Panc1 (cell line): Measurements from ENCODE around the gene B4GALT1. TPM values are rescaled to one million over a fixed set of nuclear protein-coding genes. Genes with fewer than 3 reads are reported as not detected.

Experiments used
- ATAC-seq: fragments of 200-7000 bp; cut with Tn5 transposase; 2 replicates; pipeline ENCODE4 v1.9.1; 2020; ENCODE audit warnings: mild to moderate bottlenecking, moderate library complexity
- BruUV-seq: library from RNA; stranded (reverse); fragments of 400-500 nt; replicated peaks from 2 replicates; lab custom pipeline; 2021; lab: Mats Ljungman, UMichigan
- CTCF ChIA-PET: fragments of 300-600 bp; sonication (Branson Sonifier 250); formaldehyde crosslinking; loops from one replicate; lab custom pipeline; 2022; ENCODE audit warnings: antibody characterized with exemption; lab: Charles Lee
- POLR2A ChIA-PET: fragments of 300-600 bp; sonication (Branson Sonifier 250); formaldehyde crosslinking; loops from one replicate; lab custom pipeline; 2022; ENCODE audit warnings: antibody characterized with exemption; lab: Charles Lee
- DNase-seq: peaks from one replicate; pipeline ENCODE4 v3.0.0-alpha.2; 2010; ENCODE audit warnings: low read depth, low spot score
- H3K27ac ChIP-seq: 2 replicates; pipeline ENCODE4 v1.5.1; 2011; ENCODE audit warnings: mild to moderate bottlenecking, low read length, inconsistent platforms
- H3K27me3 ChIP-seq: fragments of 200-500 bp; sonication (Bioruptor generic); 2 replicates; pipeline ENCODE4 v1.6.0; 2014; ENCODE audit warnings: low read length, inconsistent platforms; ENCODE audit not compliant: control insufficient read depth, insufficient read depth
- H3K36me3 ChIP-seq: fragments of 200-500 bp; sonication (Bioruptor generic); 2 replicates; pipeline ENCODE4 v1.5.1; 2014; ENCODE audit warnings: inconsistent platforms, mild to moderate bottlenecking, low read length, moderate library complexity; ENCODE audit not compliant: control insufficient read depth, insufficient read depth
- H3K4me1 ChIP-seq: 2 replicates; pipeline ENCODE4 v1.5.1; 2011; ENCODE audit warnings: inconsistent platforms, mild to moderate bottlenecking, low read length, moderate library complexity; ENCODE audit not compliant: control insufficient read depth, insufficient read depth
- H3K4me3 ChIP-seq, 2 experiments: 2 replicates each; pipeline ENCODE4 v1.5.1; 2011 to 2012; ENCODE audit warnings: low read depth in 2 of 2, low read length in 2 of 2, mild to moderate bottlenecking in 2 of 2, inconsistent platforms in 1 of 2, moderate library complexity in 1 of 2
- H3K9me3 ChIP-seq: fragments of 200-500 bp; sonication (Bioruptor generic); 2 replicates; pipeline ENCODE4 v1.5.1; 2014; ENCODE audit warnings: low read depth, mild to moderate bottlenecking, inconsistent platforms, low read length, moderate library complexity; ENCODE audit not compliant: control insufficient read depth, insufficient read depth
- CTCF ChIP-seq: fragments of 450-650 bp; IDR thresholded peaks from 2 replicates; pipeline ENCODE4 v1.5.1; 2017; ENCODE audit warnings: mild to moderate bottlenecking
- POLR2AphosphoS5 ChIP-seq: IDR thresholded peaks from 2 replicates; pipeline ENCODE4 v1.6.1; 2012; ENCODE audit warnings: mild to moderate bottlenecking, low read depth, low read length, moderate library complexity
- REST ChIP-seq, 2 experiments: IDR thresholded peaks; 2 replicates each; pipeline ENCODE4 v1.6.1; 2011 to 2012; ENCODE audit warnings: low read depth in 2 of 2, control low read depth in 1 of 2, low read length in 1 of 2, mild to moderate bottlenecking in 1 of 2, moderate library complexity in 1 of 2; ENCODE audit not compliant: insufficient read depth in 1 of 2
- SIN3A ChIP-seq: IDR thresholded peaks from 2 replicates; pipeline ENCODE4 v1.6.1; 2012; ENCODE audit warnings: low read depth, mild to moderate bottlenecking, low read length, moderate library complexity, borderline replicate concordance; ENCODE audit not compliant: insufficient read depth
- TCF7L2 ChIP-seq: IDR thresholded peaks from 2 replicates; pipeline ENCODE4 v1.6.1; 2011; ENCODE audit warnings: mild to moderate bottlenecking, low read depth, low read length, inconsistent platforms
- in situ Hi-C: cut with HindIII; loops from 2 replicates; pipeline ENCODE4 v1.10.0; 2016; ENCODE audit warnings: low sequenced_read_pairs, low pct_unique_long_range_greater_than_20kb
- intact Hi-C: fragments of 100-400 bp; cut with micrococcal nuclease; formaldehyde crosslinking; loops from one replicate; pipeline ENCODE4 v1.10.0; 2022; ENCODE audit not compliant: unreplicated experiment
- total RNA-seq: library from RNA; stranded (reverse); gene quantifications from one replicate; pipeline ENCODE4 v1.2.1, GENCODE V29; 2021; ENCODE audit not compliant: unreplicated experiment

Gene B4GALT1
- total RNA-seq, 1 experiment from 2014 or later = 57.4 TPM

GRCh38 chr9:33164138-33164809 is 2.9 kb downstream of the B4GALT1 start:
- TF ChIP-seq POLR2AphosphoS5 (no peak), CTCF (no peak), REST (IDR thresholded peaks at IDR 0.05; ENCODE audit: insufficient read depth in 1 of 2, low read depth in 2 of 2, low read length in 1 of 2) (no peak), TCF7L2 (no peak), SIN3A (no peak)
- ChIA-PET POLR2A (no interaction called here), CTCF (no interaction called here)
- Histone ChIP-seq H3K4me1 (peaks cover 60% of the 10 kb centered on the region), H3K27me3 (no peaks in the 10 kb centered on the region), H3K27ac (peak overlapping the region; percentile 94), H3K4me3 (peak overlapping the region; percentile 81 to 93), H3K36me3 (no peaks in the 10 kb centered on the region), H3K9me3 (no peaks in the 10 kb centered on the region)
- BruUV-seq = no TSS peak
- in situ Hi-C loops = no loop called here
- DNase-seq (no peak), ATAC-seq (no peak)
- intact Hi-C loops = no loop called here

- Histone ChIP-seq H3K36me3 (no peaks in the 10 kb centered on the region), H3K4me1 (peaks cover 67% of the 10 kb centered on the region), H3K4me3 (peak overlapping the region in 1 of 2 experiments; percentile 93; a peak in 1 of 4 replicates), H3K27me3 (no peaks in the 10 kb centered on the region), H3K27ac (peak overlapping the region; percentile 94; the same call in 1 of the 2 replicates), H3K9me3 (no peaks in the 10 kb centered on the region)
- intact Hi-C loops (no loop called here), in situ Hi-C loops (no loop called here)
- DNase-seq (no peak), ATAC-seq (no peak)
- ChIA-PET CTCF (no interaction called here), POLR2A (no interaction called here)
- no TSS peak for BruUV-seq
- no peak for TF ChIP-seq TCF7L2
- TF ChIP-seq POLR2AphosphoS5 = no peak
- no peak for TF ChIP-seq CTCF
- TF ChIP-seq SIN3A = no peak
Observed at GRCh38 chr9:33163433-33164137, 3.6 kb downstream of the B4GALT1 start.
